Right lobe of liver (tissue), 4 donors: Measurements from ENCODE around the gene IFIT5.

Experiments
- CTCF ChIP-seq, 4 donors: fragments of 200-600 bp in 3 of 4; fragments of 450-650 bp in 1 of 4; IDR thresholded peaks; one replicate each; pipeline versions ENCODE4 v1.5.1 to v1.8.0; 2016 to 2022; ENCODE audit warnings: antibody characterized with exemption in 4 of 4, mild to moderate bottlenecking in 2 of 4
- POLR2A ChIP-seq: fragments of 450-650 bp; IDR thresholded peaks from one replicate; pipeline ENCODE4 v1.6.1; 2017; ENCODE audit warnings: antibody characterized with exemption, mild to moderate bottlenecking
- donor health status: DM: no; HTN: no; CAD: no.
- donor health status: DM: no; HTN: no; CAD: no.
- donor health status: DM: no; HTN: yes; CAD: no.

GRCh38 chr10:89458784-89459183 is 44.4 kb downstream of the IFIT5 start:
- TF ChIP-seq POLR2A (no peak), CTCF (IDR thresholded peaks at IDR 0.05) (no peak)
